ENCODE results near the gene NECAB3.

GRCh38 chr20:33674294-33675135 lies at the start of gene NECAB3:
- TF ChIP-seq CTCF (conservative IDR thresholded peaks at IDR 0.05; ENCODE audit: low read depth, low read length) (no peak), EZH2 (IDR thresholded peaks at IDR 0.05; ENCODE audit: low read length, unreplicated experiment) (no peak)
